Measurements from ENCODE around the gene ARHGEF37.
A peak's percentile ranks its signal among the peaks of the same experiment; 100 is the strongest.
"Not testable (repeated sequence)": the region's sequence is repeated elsewhere in the genome, so short reads cannot be mapped to it uniquely, and the experiment has no call there.

The ARHGEF37 gene

DNA sequence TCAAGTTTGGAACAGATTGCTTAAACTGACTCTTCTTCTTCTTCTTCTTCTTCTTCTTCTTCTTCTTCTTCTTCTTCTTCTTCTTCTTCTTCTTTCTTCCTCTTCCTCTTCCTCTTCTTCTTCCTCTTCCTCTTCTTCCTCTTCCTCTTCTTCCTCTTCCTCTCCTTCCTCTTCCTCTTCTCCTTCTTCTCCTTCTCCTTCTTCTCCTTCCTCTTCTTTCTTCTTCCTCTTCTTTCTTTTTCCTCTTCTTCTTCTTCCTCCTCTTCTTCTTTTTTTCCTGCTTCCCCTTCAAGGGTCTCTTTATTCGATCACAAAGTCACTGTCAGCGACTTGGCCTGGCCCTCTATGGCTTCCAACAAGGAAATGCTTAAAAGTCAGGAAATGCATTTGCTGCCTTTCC lies 16.9 kb downstream of the ARHGEF37 start:
- DNase-seq (ENCODE audit: low read depth, low spot score); H3K4me3 ChIP-seq (ENCODE audit: low read length): not testable (repeated sequence)

DNA sequence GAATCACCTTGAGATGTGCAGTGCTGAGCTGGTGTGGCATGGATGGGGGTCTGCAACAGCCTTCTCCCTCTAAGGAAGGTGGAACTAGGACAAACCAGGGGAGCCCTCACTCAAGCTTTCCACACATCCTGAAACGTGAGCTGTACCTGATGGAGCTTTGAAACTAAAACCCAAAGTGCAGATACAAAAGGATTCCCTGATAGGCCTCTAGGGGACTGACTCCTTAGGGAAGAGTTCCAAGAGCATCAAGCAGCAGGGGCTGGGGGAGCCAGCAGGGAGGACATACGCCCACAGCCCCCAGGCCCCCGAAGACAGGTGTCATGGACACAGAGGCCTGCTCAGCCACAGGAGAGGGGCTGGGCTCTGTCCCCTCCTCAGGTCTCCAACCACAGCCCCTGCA lies 17.7 kb downstream of the ARHGEF37 start:
- H3K4me3 ChIP-seq (ENCODE audit: low read length), result no peak overlapping the region
- no peak for DNase-seq (ENCODE audit: low read depth, low spot score)

DNA sequence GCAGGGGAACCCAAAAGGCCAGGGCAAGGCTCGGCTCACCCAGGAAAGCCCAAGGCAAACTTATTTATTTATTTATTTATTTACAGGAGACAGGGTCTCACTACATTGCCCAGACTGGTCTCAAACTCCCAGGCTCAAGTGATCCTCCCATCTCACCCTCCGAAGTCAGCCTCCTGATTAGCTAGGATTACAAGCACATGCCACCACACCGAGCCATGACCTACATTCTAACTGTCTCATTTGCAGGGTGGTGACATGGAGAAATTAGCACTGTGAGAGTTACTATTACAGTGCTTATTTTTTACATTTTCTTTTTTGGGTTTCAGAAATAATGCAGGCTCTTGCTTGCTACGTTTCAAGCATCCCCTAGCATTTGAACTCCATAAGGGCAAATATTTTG lies 18.1 kb downstream of the ARHGEF37 start:
- H3K4me3 ChIP-seq (ENCODE audit: low read length), result no peak overlapping the region
- DNase-seq (ENCODE audit: low read depth, low spot score), result no peak

DNA sequence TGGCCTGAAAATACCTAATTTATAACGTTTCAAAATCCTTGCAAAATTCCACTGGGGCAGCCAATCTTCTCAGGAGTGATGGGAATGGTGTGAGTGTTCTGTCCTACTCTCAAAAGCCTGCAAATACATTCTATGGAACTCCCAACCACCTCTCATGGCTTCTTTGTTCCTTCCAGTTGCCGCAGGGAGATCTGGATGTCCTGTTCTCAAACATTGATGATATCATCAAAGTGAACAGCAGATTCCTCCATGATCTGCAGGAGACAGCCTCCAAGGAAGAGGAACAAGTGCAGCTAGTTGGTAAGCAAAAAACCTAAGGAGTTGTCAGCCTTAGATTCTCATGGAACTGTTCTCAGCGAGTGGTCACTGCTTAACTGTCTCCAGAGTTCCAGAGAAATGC lies 19.6 kb downstream of the ARHGEF37 start:
- no peak for DNase-seq (ENCODE audit: low read depth, low spot score)
- H3K4me3 ChIP-seq (ENCODE audit: low read length), result no peak overlapping the region

DNA sequence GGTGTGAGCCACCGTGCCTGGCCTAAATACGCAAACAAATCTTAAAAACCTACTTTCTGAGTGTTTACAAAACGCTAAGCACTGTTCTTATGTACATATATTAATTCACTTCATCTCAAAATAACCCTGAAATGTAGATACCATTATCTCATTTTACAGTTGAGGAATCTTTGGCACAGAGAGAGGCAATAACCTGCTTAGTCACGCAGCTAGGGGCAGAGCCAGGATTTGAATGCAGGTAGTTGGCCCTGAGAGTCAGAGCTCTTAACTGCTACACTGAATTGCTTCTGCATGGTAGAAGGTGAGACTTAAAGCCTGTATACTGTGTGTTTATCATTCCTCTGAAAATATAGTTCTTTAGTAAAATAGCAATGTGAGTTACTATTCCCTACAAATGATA lies 21.9 kb downstream of the ARHGEF37 start:
- no peak overlapping the region for H3K4me3 ChIP-seq (ENCODE audit: low read length)
- DNase-seq (ENCODE audit: low read depth, low spot score), result no peak

DNA sequence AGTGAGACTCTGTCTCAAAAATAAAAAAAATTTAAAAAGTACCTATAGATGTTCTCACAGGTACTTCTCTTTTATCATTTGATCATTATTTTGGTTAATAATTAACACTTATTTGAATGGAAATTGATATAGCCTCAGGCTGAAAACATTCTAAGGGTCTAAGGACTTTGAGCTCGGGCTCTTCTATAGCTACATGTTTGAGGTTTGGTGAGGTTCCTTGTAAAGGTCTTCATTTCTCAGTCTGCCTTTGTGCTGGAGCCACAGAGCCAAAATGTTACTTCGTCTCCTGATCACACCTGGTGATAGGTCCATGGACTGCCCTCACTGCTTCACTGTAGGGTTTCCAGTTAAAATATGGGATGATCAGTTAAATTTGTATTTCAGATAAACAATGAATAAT lies 22.6 kb downstream of the ARHGEF37 start:
- DNase-seq (ENCODE audit: low read depth, low spot score), result no peak
- H3K4me3 ChIP-seq (ENCODE audit: low read length), result no peak overlapping the region

DNA sequence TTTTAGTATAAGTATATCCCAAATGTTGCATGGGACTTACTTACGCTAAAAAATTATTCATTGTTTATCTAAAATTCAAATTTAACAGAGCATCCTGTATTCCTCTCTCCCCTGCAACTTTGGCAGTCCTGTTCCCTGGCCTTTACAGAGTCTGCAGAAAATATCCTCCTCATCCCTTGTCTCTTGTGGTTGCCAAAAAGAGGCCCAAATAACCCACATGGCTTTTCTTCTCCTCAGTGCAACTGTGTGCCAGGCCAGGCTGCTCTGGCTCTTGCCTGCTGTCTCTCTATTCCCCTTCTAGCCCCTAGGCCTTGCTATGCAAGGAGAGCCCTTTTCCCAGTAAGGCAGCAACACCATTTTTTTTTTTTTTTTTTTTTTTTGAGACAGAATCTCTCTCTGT lies 23.0 kb downstream of the ARHGEF37 start:
- no peak for DNase-seq (ENCODE audit: low read depth, low spot score)
- no peak overlapping the region for H3K4me3 ChIP-seq (ENCODE audit: low read length)

DNA sequence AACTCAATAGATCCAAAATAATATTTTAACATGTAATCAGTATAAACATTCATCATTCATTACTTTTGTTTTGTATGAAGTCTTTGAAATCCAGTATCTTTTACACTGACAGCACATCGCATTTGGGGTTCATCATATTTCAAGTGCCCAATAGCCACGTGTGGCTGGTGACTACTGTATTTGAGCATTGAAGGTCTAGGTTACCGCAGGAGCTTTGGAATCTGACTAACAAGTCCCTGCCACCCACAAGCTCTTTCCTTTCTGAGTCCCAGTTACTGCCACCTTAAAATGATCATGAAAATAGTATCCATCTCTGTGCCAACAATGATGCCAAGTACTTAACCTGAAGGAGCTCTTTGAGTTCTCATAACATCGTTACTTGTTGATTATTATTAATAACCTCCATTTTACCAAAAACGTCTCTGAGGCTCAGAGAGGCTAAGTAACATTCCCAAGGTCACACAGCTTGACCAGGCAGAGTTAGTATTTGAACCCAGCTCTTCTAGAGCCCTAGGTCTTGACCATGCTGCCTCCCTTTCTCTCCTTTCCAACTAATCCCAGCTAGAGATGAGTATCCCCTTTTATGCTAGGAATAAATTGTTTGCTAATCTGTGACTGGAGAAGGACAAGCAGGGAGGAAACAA lies 24.2 kb downstream of the ARHGEF37 start:
- no peak overlapping the region for H3K4me3 ChIP-seq (ENCODE audit: low read length)
- DNase-seq (ENCODE audit: low read depth, low spot score), result no peak

DNA sequence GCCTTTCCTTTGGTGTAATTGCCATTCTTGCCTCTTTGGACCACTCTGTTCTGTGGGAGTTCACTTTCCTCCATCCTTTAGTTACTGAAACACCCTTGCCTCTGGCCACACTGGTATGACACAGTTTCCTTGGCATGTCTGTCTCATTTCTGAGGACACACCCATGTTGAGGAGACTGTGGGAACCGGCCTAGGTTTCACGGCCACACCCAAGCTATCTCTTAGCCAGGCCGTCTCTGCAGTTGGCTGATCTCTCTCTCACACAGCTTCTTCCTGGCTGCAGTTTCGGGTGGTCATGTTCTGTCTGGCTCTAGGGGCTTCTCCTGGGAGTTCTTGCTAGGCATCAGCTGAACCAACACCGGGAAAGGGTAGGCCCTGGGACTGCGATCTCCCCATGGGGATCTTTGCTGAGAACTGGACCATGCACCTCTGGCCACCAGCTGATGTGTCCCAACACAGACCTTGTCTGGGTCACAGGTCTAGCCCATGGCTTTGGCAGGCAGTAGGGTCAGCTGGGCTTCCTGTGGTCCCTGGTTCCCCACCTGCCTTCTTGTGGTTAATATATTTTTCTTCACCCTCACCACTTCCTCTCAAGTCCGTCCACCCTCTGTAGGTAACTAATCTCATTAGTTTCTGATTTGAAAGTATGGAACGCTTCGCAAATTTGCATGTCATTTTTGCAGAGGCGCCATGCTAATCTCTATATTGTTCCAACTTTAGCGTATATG lies 24.9 kb downstream of the ARHGEF37 start:
- no peak overlapping the region for H3K4me3 ChIP-seq (ENCODE audit: low read length)

DNA sequence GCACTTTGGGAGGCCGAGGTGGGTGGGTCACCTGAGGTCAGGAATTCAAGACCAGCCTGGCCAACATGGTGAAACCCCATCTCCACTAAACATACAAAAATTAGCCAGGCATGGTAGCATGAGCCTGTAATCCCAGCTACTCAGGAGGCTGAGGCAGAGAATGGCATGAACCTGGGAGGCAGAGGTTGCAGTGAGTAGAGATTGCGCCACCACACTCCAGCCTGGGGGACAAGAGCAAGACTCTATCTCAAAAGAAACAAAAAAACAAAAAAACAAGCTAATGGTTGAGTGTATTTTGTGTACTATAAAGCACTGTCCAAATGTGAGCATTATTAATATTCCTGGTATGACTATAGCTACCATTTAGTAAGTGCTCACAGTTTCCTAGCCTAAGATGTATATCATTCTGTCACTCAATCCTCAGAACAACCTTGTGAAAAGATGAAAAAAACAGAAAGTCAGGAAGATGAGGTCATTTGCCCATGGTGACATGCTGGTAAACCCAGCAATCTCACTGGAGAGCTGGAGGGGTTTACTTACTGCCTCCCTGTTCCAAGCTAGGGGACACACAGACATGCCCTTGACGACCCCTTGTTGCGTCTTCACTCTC lies 27.7 kb downstream of the ARHGEF37 start:
- DNase-seq (ENCODE audit: low read depth, low spot score), result no peak
- no peak overlapping the region for H3K4me3 ChIP-seq (ENCODE audit: low read length)

More for the DNA sequence above, 24.9 kb downstream of the ARHGEF37 start:
- no peak for DNase-seq (ENCODE audit: low read depth, low spot score)

DNA sequence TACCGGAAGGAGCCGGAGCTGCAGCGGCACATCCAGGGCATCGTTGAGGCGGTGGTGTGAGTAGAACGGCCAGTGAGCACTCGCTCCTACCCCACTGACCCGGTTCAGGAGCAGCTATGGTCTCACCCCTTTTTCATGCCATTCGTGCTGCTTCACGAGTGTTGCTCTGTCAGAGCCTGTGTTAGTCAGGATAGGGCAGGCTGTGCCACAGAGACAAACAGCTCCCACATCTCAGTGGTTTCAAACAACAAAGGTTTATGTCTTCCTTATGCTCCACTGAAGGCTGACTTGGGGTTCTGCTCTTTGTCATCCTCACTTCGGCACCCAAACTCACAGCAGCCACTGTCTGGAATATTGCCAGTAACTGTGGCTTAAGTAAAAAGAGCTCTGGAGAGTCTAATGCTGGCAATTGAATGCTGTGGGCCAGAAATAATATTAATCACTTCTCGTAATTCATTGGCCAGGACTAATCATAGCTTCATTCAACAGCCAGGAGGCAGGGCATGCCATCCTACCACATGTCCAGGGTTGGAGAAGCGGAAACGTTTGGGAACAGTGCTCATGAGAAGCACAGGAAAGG lies 28.4 kb downstream of the ARHGEF37 start:
- DNase-seq (ENCODE audit: low read depth, low spot score), result no peak
- no peak overlapping the region for H3K4me3 ChIP-seq (ENCODE audit: low read length)

DNA sequence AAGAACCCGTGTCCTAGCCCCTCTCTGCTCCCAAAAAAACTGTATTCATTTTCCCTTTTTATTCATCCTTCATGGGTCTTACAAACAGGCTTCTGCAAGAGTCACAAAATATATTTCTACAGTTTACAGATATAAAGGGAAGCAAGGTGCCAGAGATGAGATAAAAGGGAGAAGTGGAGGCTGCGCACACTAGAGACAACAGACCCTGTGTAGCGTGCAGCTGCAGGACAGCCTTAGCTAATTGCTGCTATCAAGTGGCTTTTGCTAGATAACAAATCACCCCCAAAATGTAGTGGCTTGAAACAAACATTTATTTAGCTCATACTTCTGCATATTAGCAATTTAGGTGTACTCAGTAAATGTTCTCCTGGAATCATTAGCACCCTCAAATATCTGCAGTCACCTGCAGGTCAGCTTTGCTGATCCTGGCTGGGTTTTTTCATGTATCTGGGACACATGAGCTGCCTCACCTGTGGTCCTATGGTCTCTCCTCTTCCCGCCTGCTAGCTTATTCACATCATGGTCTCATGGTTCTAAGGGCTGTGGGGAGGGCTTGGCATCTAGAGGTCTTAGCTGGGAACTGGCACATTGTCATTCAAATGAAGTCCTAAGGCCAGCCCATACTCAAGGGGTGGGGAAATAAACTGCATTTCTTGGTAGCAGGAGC lies 29.4 kb downstream of the ARHGEF37 start:
- H3K4me3 ChIP-seq (ENCODE audit: low read length), result no peak overlapping the region
- DNase-seq (ENCODE audit: low read depth, low spot score), result no peak

DNA sequence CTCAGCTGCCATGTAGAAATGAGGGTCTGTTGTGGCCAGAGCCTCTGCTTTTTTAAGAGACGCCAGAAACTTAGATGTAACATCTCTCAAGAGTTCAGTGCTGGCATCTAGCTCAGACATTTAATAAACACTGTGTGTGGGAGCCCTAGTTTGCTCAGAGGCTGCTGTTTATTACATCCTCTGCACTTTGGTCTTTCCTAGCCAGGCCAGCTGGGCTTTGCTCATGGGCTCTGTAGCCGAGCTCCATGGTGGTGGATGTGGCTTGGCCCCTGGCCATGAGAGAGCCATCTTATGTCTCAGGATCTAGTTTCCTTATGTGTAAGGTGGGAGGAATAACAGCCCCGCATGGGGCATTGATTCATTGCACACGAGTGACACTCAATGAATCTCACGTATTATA lies 30.0 kb downstream of the ARHGEF37 start:
- DNase-seq (ENCODE audit: low read depth, low spot score), result no peak
- no peak overlapping the region for H3K4me3 ChIP-seq (ENCODE audit: low read length)

DNA sequence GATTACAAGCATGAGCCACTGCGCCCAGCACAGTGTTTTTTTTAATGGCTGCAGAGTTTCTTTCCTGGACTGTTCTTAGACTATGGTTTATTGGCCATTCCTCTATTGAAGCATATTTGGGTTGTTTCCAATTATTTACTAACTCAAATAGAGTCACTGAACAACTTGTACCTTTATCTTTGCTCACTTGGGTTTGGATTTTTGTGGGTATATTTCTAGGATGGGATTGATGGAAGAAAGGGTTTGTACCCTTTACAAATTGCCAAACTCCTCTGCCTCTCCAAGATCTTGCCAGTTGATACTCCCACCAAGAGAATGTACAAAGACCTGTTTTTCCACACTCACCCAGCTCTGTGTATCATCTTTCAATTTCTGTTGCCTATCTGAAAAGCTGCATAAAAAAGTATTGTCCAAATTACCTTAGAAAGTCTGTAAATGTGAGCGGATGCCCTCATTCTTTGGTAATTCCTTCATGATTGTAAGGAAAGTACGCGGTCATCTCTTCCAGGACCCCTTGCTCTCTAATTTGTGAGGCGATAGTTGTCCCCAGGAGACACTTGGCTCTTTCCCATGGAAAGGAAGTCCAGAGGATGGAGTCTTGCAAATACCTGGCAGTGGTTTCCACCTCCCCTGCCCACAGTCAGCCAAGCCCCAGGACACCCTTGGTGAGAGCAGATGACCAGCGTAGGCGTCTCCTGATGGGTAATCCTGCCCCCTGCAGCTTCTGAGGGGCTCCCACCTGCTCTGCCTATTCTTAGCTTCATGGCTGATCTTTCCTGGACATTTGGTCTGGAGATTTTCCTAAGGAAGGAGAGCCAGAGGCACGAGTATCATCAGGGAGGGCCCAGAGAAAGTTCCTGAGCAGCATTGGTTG lies 33.0 kb downstream of the ARHGEF37 start:
- DNase-seq (ENCODE audit: low read depth, low spot score), result no peak
- no peak overlapping the region for H3K4me3 ChIP-seq (ENCODE audit: low read length)

DNA sequence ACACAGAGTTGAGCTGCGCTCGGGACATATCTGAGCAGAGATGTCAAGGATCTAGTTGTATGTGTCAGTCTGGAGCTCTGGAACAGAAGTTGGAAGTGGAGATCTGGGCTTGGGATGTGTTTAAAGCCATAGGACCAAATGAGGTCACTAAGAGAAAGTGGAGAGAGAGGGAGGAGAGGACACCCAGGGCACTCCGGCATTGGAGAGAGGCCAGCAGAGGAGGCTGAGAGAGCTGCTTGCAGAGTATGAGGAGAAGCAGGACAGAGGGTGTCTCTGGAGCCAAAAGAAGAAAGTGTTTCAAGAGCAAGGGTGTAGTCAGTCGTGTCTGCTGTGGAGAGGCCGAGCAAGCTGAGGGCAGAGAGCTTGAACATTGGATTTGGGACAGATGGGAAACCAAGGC lies 34.7 kb downstream of the ARHGEF37 start:
- no peak for DNase-seq (ENCODE audit: low read depth, low spot score)
- no peak overlapping the region for H3K4me3 ChIP-seq (ENCODE audit: low read length)

DNA sequence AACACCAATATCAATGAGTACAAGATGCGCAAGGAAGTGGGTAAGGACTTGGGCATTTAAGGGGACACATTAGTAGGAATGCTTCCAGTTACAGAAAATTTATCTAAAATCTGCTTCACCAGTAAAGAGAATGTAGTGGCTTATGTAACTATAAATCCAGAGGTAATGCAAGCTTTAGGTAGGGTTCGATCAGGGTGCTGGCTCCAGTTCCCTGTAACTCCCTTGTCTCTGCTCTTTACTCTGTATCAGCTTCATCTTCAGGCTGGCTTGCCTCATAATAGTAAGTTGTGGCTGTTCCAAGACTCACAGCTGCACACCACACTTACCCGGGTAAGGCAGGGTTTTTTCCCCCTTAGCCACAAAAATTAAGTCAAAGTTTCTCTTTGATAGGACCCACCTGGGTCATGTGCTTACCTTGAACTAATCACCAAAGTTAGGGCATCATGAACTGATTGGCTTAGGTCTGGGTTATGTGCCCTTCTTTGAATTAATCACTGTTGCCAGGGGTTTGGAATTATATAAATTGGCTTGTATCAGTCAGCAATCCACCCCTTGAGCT lies 35.5 kb downstream of the ARHGEF37 start:
- DNase-seq (ENCODE audit: low read depth, low spot score), result peak; percentile 25

DNA sequence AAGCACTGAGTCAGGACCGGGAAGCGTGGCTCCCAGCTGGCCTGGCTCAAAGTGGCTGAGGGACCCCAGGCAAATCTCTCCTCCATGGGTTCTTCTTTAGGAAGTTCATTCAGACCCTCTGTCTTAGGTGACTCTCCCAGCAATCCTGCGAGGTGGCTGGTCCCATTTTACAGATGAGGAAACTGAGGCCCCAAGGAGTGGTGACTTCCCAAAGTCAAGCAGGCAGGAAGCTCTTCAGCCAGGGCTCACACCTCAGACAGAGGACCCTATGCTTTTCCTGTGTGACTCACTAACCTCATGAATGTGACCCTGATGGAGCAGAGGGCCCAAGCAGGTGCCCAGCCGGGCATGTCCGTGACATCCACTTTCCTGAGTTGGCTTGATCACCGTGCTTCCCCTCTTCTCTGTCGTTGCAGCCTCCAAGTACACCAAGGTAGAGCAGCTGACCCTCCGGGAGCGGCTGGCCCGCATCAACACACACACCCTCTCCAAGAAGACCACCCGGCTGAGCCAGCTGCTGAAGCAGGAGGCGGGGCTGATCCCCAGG lies 36.5 kb downstream of the ARHGEF37 start:
- no peak overlapping the region for H3K4me3 ChIP-seq (ENCODE audit: low read length)
- no peak for DNase-seq (ENCODE audit: low read depth, low spot score)

More for the DNA sequence above, 35.5 kb downstream of the ARHGEF37 start:
- H3K4me3 ChIP-seq (ENCODE audit: low read length), result no peak overlapping the region

DNA sequence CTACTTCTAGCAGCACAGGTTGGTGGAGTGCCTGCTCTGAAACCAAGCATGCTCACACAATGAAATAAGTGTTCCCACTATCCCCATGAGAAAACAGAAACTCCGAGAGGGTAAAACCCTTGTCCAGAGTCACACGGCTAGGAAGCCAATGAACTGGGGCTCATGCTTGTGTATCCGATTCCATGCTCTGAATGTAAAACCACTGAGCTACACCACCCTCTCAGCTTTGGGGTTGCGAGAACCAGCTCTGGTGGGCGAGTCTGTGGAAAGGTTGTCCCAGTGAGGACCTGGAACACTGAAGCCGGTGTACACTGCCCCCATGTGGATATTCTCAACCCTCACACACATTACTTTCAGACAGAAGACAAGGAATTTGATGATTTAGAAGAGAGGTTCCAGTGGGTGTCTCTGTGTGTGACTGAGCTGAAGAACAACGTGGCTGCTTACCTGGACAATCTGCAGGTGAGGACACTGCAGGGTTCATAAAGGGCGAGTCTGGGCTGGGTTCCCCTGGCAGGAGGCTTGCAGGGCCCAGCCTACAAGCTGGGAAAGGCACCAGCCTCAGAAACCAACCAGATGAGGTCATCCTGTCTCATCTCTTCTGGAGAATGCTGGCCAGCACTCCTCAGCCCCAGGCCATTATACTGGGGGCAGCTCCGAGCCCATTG lies 37.4 kb downstream of the ARHGEF37 start:
- no peak overlapping the region for H3K4me3 ChIP-seq (ENCODE audit: low read length)
- DNase-seq (ENCODE audit: low read depth, low spot score), result peak; percentile 38
